ENCODE measurements around the gene FUZ. TPM values are rescaled to one million over a fixed set of nuclear protein-coding genes. Genes with fewer than 3 reads are reported as not detected.

The FUZ gene
- 19.0 and 25.4 TPM in 2 replicates for total RNA-seq

GRCh38 chr19:49812997-49813861, at the start of gene FUZ:
TSS of gene FUZ (minus strand) at chr19:49813292. CDS start at chr19:49813106, 186 bp downstream.

GRCh38 chr19:49850487-49851342, 37.6 kb upstream of the FUZ start, which contains the start of gene PTOV1:
TSS of gene PTOV1 (plus strand) at chr19:49851159.

GRCh38 chr19:49817964-49818648, 5.0 kb upstream of the FUZ start, which contains the start of gene MED25:
TSS of gene MED25 (plus strand) at chr19:49818289. CDS start at chr19:49818342, 53 bp downstream.

GRCh38 chr19:49766930-49767299, 46.2 kb downstream of the FUZ start, which contains the start of gene AP2A1:
TSS of gene AP2A1 (plus strand) at chr19:49767001. CDS start at chr19:49767134, 133 bp downstream.

GRCh38 chr19:49763230-49763629, 49.9 kb downstream of the FUZ start, which contains the start of gene TSKS:
TSS of gene TSKS (minus strand) at chr19:49763306. CDS start at chr19:49763247, 59 bp downstream.

Other genes with a start within 250 kb of the FUZ start
- gene NOSIP, start 232.7 kb downstream of the FUZ start, total RNA-seq: 58.2 and 78.7 TPM in 2 replicates
- gene PRRG2, start 232.0 kb downstream of the FUZ start, total RNA-seq: 0.33 and 0.75 TPM in 2 replicates
- gene PRR12, start 222.1 kb downstream of the FUZ start, total RNA-seq: 2.4 and 3.1 TPM in 2 replicates
- 41.3 and 58.6 TPM in 2 replicates for gene RRAS, start 173.1 kb downstream of the FUZ start, total RNA-seq
- gene SCAF1, start 171.1 kb downstream of the FUZ start, total RNA-seq: 17.3 and 18.1 TPM in 2 replicates
- gene IRF3, start 147.4 kb downstream of the FUZ start, total RNA-seq: 43.1 and 45.6 TPM in 2 replicates
- gene BCL2L12, start 147.4 kb downstream of the FUZ start, total RNA-seq: 3.2 and 7.5 TPM in 2 replicates
- gene PRMT1, start 136.0 kb downstream of the FUZ start, total RNA-seq: 325 and 532 TPM in 2 replicates
- 0.66 and 0.87 TPM in 2 replicates for gene ADM5, start 123.7 kb downstream of the FUZ start, total RNA-seq
- 15.6 and 25.6 TPM in 2 replicates for gene CPT1C, start 122.2 kb downstream of the FUZ start, total RNA-seq
- 0.12 TPM in 1 of 2 replicates, not detected in the other for gene TSKS, start 50.0 kb downstream of the FUZ start, total RNA-seq
- gene AP2A1, start 46.3 kb downstream of the FUZ start, total RNA-seq: 76.3 and 88.5 TPM in 2 replicates
- 17.6 and 20.6 TPM in 2 replicates for gene MED25, start 5.0 kb upstream of the FUZ start, total RNA-seq
- 44.5 and 60.0 TPM in 2 replicates for gene PTOV1, start 37.9 kb upstream of the FUZ start, total RNA-seq
- gene PNKP, start 54.3 kb upstream of the FUZ start, total RNA-seq: 67.9 and 72.8 TPM in 2 replicates
- gene AKT1S1, start 64.1 kb upstream of the FUZ start, total RNA-seq: 7.5 and 10.4 TPM in 2 replicates
- 11.6 and 14.7 TPM in 2 replicates for gene TBC1D17, start 64.4 kb upstream of the FUZ start, total RNA-seq
- 1.2 and 1.3 TPM in 2 replicates for gene IL4I1, start 83.6 kb upstream of the FUZ start, total RNA-seq
- 5.1 and 7.9 TPM in 2 replicates for gene ATF5, start 115.9 kb upstream of the FUZ start, total RNA-seq
- 20.6 and 32.6 TPM in 2 replicates for gene NUP62, start 116.2 kb upstream of the FUZ start, total RNA-seq
- not detected in 2 replicates for gene SIGLEC11, start 147.9 kb upstream of the FUZ start, total RNA-seq
- 23.0 and 26.5 TPM in 2 replicates for gene VRK3, start 212.1 kb upstream of the FUZ start, total RNA-seq
- 6.5 and 10.7 TPM in 2 replicates for gene ZNF473, start 212.7 kb upstream of the FUZ start, total RNA-seq

Measured in uterine smooth muscle cell (primary cell).